ENCODE measurements around the gene TPTE2.
"Not testable (repeated sequence)": the region's sequence is repeated elsewhere in the genome, so short reads cannot be mapped to it uniquely, and the experiment has no call there.

The TPTE2 gene

DNA sequence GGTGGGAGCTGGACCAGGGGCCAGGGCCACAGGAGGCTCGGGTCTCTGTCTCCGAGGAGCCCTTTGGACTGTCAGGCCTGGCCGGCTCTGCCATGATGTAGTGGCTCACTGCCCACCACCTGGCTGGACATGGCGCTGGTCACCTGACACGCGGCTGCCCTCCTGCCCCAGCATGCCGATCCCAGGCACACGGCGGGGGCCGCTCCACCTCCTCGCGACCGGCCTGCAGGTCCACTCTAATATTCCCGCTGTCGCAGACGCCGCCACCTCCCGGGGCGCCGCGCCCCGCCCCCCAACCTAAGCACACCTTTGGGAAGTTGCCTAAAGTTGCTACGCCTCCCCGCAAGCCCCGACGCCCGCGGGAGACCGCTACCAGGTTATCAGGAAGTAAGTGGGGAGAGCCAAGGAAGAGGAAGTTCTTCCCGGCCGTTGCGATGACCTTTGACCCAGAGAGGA is at the start of gene TPTE2:
TSS of gene TPTE2 (minus strand) at position 406 of the 456 bp plus-strand sequence. CDS start 58,298 bp downstream, outside the sequence.
- DNase-seq = not testable (repeated sequence)

DNA sequence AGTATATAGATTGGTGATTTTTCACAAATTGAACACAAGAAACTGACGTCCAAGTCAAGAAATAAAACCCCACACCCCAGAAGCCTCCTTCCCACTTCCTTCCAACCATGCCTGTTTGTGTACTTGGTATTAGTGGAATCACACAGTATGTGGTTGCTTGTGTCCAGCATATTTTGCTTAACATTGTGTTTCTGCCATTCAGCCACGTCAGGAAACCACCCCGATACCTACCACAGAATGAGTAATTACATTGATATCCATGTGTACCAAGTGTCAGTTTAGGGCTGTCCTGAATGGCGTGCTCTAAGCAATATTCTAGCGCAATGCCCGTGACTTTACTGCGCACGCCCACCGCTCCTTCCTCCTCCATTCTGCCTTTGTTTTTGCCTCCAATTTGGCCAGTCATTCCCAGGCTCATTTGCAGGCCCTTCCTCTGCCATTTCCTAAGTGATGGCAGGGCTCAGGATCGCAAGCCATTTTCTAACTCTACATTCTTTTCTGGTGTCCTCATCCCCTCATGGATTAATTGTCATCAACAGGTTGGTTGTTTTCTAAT is 46.3 kb upstream of the TPTE2 start:
- DNase-seq = no peak

DNA sequence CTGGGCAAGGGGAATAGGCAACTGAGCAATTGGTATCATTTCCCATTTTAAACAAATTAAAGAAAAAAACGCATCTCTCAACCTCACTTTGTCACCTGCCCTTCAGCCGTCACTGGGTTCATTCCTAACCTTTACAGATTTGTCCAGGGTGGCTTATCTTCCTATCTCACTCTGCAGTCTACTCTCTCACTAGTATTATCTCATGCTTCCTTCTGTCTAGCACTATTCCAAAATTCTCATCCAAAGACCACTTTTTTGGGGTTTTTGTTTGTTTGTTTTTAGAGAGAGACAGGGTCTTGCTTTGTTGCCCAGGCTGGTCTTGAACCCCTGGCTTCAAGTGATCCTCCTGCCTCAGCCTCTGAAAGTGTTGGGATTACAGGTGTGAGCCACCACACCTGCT is 45.4 kb upstream of the TPTE2 start:
- no peak for DNase-seq

DNA sequence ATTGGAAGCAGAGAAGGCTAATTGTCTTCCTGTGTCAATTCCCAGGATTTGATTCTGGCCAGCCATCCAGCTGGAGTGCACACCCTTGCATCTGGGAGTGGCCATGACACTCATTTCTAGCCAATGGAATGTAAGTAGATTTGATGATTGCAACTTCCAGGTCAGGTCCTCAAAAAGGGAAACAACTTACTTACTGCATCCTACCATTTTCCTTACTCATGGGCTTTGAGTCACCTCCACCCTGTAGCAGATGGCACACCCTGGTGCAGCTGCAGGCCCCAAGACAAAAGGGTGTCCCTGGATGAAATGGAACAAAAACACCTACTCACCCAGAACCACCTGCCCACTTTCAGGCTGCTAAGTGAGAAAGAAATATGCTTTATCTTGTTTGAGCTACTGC is 44.8 kb upstream of the TPTE2 start:
- DNase-seq = no peak

DNA sequence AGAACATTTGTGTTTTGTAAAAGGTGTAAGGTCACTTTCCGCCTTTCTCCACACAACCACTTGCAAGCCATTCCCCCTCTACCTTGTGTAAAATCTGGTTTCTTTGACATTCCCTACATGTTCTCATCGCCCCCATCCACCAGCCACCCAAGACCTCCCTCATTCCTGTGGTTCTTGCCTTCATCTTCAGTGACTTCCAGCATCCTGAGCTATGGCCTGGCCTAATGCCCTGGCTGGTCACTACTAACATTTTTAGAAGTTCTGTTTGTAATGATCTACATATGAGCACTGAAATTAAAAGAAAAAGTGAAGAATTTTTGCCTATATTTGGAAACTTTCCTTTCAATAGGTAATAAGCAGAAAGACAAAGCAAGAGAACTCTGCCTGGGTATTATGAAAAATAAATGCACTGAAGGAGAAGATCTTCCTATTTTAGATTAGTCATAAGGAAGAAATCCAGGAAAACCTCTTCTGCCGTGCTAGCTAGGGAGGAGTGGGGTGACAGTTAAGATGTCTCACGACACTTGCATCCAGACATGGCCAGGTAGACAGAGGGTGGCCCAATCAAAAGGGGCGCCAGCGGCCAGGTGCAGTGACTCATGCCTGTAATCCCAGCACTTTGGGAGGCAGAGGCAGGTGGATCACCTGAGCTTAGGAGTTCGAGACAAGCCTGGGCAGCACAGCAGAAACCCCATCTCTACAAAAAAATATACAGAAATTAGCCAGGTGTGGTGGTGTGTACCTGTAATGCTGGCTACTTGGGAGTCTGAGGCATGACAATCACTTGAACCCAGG is 44.0 kb upstream of the TPTE2 start:
- DNase-seq = no peak

DNA sequence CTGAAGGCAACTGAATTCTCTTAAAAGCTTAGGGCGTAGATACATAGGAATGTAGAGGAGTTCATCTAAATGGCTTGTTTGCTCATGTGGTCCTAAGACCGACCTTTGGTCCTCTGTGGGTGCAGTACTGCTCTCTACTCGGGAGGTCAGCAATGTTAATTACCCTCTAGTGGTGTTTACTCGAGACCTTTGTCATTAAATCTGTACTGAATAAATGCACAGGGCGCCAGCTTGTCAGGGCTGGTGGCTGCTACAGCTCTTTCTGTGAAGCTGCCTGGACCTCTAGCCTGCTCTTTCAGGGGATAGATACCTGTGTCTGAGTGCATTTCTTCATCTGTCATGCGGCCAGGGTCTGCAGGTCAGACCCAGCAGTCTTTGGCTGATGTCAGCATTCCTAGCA is 43.0 kb upstream of the TPTE2 start:
- no peak for DNase-seq

DNA sequence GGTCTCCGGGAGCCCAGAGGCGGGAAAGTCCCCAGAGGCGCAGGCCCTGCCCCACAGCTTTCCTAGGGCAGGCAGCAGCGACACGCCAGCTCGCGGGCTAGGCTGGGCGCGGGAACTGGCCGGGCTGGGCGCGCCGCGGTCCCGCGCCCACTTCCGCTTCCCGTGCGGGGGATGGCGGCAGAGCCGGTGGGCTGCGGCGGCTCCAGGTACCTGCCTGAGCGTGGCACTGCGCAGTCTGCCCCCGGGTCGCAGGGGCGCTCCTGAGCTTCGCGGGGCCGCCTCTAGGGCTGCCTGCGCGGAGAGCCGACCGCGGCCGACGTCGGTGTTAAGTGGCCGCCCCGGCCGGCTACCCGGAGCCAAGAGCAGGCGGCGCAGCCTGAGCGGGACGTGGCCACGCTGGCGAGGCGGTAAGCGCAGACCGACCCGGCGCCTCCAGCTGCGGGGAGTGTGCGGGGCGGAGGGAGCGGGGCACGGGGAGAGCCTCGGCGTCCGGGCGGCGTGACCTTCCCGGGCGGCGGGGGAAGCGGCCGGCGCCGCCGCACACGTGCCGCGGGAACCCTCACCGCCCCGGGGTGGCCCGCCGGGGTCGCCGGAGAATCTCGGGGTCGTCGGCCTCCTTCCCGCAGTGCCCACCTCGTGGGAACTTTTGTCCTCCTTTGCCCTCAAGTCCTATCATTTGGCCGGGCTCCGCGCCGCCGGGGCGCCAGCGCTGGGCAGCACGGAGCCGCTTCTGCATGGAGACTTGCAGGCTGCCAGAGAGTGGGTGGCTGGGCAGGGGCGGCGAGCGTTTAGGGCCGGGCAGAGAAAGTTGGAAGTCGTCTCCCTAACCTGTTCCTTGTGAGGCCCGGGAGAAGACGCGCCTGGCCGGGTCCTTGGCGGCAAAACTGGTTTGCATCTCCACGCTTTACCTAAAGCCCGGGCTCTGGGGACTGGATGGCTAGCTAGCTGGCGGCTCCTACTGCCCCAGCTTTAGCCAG is 40.7 kb upstream of the TPTE2 start:
- peak; percentile 9 to 19 for DNase-seq

DNA sequence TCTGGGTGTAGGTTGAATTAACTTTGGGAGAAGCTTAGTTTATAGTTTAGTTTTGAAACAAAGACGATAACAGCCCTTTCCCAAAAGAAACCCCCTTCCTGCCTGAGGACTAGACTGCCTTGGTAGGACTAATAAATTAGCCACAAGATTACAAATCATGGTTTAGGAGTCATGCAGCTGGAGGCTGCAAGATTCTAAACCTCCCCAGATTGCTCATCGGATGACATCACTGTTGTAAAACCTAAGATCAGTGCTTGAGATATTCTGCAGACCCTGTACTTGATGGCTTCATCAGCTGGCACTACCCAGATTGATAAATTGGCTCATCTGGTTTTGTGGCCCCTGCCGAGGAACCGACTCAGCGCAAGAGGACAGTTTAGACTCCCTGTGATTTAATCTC is 36.2 kb upstream of the TPTE2 start:
- DNase-seq = no peak

DNA sequence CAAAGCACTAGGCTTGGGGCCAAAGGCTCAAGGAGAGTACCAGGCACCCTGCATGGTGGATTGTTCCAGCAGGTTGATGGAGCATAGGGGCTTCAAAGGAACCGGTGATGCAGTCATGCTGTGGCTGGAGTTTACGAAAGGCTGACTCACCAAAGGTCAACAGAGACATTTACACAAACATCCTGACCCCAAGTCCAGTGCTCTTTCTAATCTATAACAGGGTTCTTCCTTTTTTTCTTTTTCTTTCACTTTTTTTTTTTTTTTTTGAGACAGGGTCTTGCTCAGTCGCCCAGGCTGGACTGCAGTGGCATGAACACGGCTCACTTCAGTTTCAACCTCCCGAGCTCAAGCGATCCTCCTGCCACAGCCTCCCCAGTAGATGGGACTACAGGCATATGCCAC is 35.6 kb upstream of the TPTE2 start:
- no peak for DNase-seq

DNA sequence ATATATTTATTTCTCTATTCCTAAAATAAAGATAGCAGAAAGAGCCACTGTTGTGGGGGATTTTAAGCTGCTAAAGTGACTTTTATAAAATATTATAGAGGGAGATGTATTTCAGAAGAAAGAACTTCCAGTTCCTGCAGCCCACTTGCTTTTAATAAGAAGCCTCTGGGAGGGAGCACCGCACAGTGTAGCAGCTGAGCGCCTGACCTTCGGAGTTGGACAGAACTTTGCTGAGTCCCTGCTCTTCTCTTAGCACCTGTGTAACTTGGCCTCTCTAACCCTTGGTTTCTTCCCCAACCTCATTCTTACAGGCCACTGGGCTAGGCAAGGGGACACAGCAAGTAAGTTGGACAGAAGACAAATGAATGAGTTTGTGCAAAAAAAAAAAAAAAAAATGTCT is 34.8 kb upstream of the TPTE2 start:
- DNase-seq = no peak

DNA sequence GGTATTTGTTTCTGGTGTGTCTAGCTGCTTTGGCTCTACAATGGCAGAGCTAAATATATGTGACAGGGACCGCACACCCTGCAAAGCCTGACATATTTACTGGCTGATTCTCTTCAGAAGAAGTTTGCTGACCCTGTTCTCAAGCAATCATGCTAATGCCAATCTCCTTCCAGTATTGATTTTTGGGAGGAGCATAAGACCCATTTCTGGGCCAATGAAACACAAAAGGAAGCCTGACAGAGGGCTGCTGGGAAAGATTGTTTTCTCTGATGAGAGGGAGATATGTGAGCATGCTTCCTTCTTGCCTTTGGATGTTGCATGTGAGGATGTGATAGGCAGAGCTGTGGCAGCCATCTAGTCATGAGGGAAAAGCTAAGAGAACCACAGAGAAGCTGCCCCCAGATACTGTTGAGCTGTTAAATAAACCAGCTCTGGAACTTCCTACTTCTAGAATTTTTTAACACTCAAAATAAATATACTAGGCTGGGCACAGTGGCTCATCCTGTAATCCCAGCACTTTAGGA is 31.4 kb upstream of the TPTE2 start:
- DNase-seq = no peak

DNA sequence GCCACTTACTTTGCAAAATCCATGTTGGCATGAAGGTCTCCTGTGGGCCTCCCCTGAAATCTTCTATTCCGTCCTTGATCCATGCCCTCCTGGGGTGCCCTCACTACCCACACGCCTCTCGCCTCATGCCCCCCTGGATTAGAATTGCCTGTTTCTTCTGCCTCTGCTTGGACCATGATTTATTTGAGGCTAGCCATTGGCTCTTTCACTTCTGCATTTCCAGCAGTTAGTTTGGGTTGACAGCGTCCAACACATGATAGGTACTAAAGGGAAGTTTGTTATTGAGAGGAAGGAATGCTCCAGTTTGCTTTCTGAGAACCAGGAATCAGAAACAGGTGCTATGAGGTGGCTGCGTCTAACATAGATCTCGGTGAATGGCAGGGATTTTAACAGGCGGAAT is 30.5 kb upstream of the TPTE2 start:
- DNase-seq = no peak

DNA sequence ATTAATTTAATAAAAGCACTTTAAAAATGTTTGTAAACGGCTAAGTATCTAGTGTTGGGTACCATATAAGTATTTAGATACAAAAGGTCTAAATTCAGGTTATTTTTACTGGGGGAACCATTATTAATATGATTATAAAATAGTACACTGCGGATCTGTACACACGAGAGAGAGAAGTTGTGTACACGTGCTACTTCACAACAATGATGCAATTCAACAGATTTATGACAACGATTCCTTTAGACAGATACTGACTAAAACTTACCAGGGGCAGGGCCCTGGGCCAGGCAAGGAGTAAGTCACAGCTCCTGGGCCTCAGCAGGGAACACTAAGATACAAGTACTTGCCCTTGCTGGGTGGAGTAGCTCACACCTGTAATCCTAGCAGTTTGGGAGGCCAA is 29.1 kb upstream of the TPTE2 start:
- DNase-seq = no peak

DNA sequence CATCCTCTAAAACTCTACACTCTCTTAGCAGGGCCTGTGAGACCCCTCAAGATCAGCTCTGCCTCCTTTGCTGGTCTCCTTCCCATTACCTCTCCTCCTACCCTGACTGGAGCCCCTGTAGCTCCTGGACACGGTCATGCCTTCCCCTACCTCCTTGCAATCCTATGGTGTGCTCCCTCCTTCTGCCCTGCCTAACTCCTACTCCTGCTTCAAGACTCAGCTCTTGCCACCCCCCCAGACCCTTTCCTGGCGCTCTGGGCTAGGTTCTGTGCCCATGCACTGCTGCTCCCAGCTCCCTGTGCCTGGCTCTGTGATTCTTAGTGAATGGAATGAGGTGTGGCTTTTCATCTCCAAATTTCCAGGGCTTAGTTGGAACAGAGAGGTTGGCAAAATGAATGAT is 28.0 kb upstream of the TPTE2 start:
- no peak for DNase-seq

DNA sequence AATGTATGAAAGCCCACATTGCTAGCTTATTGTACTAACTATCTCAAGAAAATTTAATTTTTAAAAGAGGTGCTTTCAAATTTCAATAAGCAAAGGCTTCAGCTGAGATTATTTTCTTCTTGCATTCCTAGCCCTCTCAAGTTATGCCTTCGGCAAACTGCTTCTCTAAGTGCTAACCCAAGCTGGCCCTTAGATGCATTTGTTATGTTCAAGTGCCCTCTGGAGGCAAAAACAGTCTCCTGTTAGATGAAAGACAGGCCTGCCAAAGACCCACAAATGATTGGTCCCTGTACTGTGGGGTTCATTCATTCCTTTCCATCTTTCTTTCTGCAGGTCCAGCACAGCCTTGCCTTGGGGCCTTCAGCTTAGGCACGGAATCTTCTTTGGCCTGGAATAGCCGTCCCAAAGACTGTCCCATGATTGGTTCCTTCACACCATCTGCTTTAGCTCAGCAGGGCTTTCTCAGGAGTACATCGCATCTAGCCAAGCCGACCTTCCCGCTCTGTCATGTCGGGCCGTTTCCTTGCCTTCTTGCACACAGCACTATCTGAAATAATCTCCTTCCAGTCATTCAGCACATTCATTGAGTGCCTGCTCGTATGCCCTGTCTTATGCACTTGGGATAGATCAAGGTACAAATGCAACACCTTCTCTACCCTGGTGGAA is 26.4 kb upstream of the TPTE2 start:
- DNase-seq = peak in 1 of 2 donors; percentile 66

DNA sequence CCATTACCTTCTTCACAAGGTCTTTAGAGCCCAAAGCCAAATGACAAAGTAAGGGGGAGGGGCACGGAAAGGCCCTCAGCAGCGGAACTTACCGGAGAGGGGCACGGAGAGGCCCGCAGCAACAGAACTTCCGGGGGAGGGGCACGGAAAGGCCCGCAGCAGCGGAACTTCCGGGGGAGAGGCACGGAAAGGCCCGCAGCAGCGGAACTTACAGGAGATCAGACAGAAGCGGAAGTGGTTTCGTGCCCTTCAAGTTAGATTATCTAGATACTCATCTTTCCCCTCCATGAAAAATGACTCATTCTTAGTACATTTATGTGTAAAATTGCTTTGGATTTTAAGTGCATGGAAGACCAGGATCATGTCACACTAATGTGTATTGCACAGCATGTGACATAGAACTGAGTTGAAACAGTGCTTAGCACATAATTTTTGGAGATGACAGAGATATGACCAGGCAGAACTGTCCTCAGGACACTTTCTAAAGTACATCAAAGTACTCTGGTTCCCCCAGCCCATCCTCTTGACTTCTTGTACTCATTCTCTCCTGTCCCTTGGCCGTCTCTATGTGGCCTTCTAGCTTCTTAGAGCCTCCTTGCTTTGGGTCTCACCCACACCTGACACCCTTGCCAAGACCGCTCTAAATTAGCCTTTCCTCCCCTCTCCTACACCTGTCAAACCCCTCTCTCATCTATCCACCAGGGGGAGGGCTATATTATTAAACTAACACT is 25.7 kb upstream of the TPTE2 start:
- peak; percentile 75 to 79 for DNase-seq

DNA sequence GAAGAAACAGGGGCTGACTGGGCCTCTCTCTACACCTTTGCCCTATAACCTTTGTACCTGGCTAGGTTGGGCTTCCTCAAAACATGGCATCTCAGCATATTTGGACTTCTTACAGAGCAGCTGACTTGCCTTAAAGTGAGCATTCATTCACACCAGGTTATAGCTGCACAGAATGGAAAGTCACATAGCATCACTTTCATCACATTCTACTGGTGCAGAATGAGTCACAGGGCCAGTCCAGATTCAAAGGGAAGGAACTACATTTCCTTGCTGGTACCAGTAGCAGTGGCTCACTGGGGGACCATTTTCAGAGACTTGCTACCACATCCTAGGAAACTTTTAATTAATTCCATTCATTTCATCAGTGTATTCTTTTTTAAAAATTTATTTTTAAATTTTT is 20.3 kb upstream of the TPTE2 start:
- no peak for DNase-seq

DNA sequence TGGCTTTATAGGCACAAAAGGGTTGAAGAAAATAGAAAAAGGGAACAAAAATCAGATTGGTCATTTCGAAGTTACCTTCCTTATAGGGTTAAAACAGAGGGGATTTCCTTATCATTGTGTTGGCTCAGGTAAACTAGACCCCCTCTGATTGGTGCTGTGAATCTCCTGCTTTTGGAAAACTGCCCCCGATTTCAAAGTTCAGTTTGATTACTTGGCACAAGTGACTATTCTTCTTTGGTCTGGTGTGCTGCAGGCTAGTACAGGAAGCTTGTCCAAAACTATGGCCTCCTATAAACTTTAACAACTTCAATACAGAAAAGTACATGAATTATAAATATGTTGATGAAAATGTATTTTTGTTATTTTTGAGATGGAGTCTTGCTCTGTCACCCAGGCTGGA is 13.9 kb upstream of the TPTE2 start:
- DNase-seq = no peak

DNA sequence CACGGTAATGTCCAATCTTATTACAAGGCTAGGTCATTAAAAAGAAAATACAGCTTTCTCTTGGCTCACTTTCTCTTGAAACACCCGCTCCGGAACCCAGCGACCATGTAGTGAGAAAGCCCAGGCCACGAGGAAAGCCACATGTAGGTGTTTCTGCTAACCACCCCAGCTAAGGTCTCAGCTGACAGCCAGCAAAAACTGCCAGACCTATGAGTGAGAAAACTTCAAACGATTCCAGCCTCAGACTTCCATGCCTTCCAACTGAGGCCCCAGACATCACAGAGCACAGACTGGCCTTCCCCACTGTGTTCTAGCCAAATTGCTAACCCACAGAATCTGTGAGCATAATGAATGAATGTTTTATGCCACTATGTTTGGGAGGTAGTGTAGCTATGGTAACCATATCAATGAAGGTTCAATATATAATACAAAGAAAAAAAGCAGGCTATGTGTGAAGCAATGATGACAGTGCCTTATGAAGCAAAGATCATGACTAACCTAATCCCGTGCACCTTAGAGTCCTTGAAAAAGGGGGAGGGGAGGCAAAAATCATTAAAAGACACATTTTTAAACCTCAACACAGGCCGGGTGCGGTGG is 11.9 kb upstream of the TPTE2 start:
- no peak for DNase-seq

DNA sequence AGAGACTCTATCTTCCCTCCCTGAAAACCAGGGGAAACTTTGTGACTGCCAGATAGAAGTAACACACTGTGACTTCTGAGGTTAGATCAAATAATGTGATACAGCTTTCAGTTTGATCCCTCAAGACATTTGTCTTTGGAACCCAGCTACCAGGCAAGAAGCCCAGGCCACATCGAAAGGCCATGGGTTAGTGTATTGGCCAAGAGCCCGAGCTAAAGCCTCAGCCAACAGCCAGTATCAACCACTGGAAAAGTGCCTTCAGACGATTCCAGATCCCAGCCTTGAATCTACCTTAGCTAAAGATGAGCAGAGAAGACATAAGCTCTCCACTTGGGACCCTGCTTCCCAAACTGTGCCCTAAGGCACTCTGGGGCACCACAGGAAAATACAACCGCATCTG is 10.9 kb upstream of the TPTE2 start:
- DNase-seq = no peak

DNA sequence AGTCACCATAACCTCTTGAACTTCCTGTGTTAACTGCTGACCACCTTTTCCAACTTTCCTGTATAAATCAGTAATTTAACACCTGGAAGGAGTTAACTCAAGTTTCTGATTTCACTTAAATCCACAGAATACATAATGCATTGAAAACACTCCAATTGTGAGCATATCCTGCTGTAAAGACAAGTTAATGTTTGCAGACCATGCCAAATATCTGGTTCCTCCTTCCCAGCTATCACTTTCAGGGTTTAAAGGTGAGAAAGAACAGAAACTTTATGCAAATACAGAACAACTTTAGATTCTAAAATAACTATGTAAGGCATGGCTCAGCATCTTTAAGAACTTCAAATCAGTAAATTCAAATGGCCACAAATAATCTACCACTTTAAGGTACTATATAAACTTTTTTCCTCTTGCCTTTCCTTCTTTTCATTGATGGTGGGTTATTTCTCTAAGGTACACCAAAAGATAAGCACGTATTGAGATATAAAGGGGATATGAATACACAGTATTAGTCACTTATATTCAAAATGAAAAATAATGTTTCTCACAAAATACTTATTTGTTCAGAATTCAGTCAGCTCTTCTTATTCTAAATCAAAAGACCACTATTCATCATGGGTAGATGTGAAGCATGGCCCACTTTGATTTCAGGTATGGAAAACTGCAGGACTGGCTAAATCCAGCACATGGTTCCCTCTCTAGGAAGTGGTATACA is 6.6 kb upstream of the TPTE2 start:
- DNase-seq = no peak
